GM23338 (cell line): ENCODE data around the gene CADPS2. TPM values are rescaled to one million over a fixed set of nuclear protein-coding genes. Genes with fewer than 3 reads are reported as not detected.

Experiments used
- ATAC-seq: fragments of 200-7000 bp; cut with Tn5 transposase; 3 replicates; pipeline ENCODE4 v1.9.1; 2020
- DNase-seq: peaks from one replicate; pipeline ENCODE4 v3.0.0-alpha.2; 2015; ENCODE audit warnings: low spot score
- H2AFZ ChIP-seq: fragments of 200-600 bp; sonication (generic); 2 replicates; pipeline ENCODE4 v1.8.0; 2016; ENCODE audit warnings: antibody characterized with exemption, mild to moderate bottlenecking, moderate library complexity
- H3F3A ChIP-seq: fragments of 200-600 bp; sonication (generic); replicated peaks from 2 replicates; pipeline ENCODE4 v1.8.0; 2017; ENCODE audit warnings: antibody characterized with exemption, mixed run types, low read depth
- H3K27ac ChIP-seq: fragments of 200-600 bp; sonication (generic); 2 replicates; pipeline ENCODE4 v1.6.1; 2016; ENCODE audit warnings: low read depth
- H3K27me3 ChIP-seq: fragments of 200-600 bp; sonication (generic); 2 replicates; pipeline ENCODE4 v1.8.0; 2016; ENCODE audit warnings: mild to moderate bottlenecking, mixed run types, moderate library complexity; ENCODE audit not compliant: insufficient read depth
- H3K36me3 ChIP-seq: fragments of 200-600 bp; sonication (generic); 2 replicates; pipeline ENCODE4 v1.8.0; 2016; ENCODE audit warnings: mild to moderate bottlenecking; ENCODE audit not compliant: insufficient read depth
- H3K4me1 ChIP-seq: fragments of 200-600 bp; sonication (generic); 2 replicates; pipeline ENCODE4 v1.8.0; 2016; ENCODE audit warnings: mild to moderate bottlenecking, moderate library complexity; ENCODE audit not compliant: insufficient read depth
- H3K4me2 ChIP-seq: fragments of 200-600 bp; sonication (generic); 2 replicates; pipeline ENCODE4 v1.7.1; 2017; ENCODE audit warnings: mixed run types
- H3K4me3 ChIP-seq: fragments of 200-600 bp; sonication (generic); 2 replicates; pipeline ENCODE4 v1.6.1; 2016; ENCODE audit warnings: mixed run types
- H3K79me2 ChIP-seq: fragments of 200-600 bp; sonication (generic); replicated peaks from 2 replicates; pipeline ENCODE4 v1.8.0; 2017; ENCODE audit warnings: mild to moderate bottlenecking; ENCODE audit not compliant: insufficient read depth
- H3K9me2 ChIP-seq: fragments of 200-600 bp; sonication (generic); 2 replicates; pipeline ENCODE4 v1.8.0; 2017; ENCODE audit not compliant: insufficient read depth
- H4K20me1 ChIP-seq: fragments of 200-600 bp; sonication (generic); replicated peaks from 2 replicates; pipeline ENCODE4 v1.8.0; 2017; ENCODE audit warnings: mild to moderate bottlenecking; ENCODE audit not compliant: insufficient read depth
- H3K27ac Mint-ChIP-seq: 2 replicates; pipeline ENCODE4 v1.8.0; 2020; ENCODE audit warnings: inconsistent platforms, mild to moderate bottlenecking, moderate library complexity, mixed read lengths
- H3K27me3 Mint-ChIP-seq: 3 replicates; pipeline ENCODE4 v1.8.0; 2022; ENCODE audit warnings: low read depth, mild to moderate bottlenecking, moderate library complexity, mixed read lengths, inconsistent platforms; ENCODE audit not compliant: insufficient read depth, poor library complexity
- H3K36me3 Mint-ChIP-seq: 3 replicates; pipeline ENCODE4 v1.8.0; 2021; ENCODE audit warnings: low read depth, mild to moderate bottlenecking, inconsistent platforms, moderate library complexity, mixed read lengths
- H3K4me1 Mint-ChIP-seq: 3 replicates; pipeline ENCODE4 v1.8.0; 2020; ENCODE audit warnings: mild to moderate bottlenecking, inconsistent platforms, mixed read lengths
- H3K4me3 Mint-ChIP-seq: 3 replicates; pipeline ENCODE4 v1.8.0; 2021; ENCODE audit warnings: moderate library complexity, mild to moderate bottlenecking, inconsistent platforms, mixed read lengths
- H3K9me3 Mint-ChIP-seq: 3 replicates; pipeline ENCODE4 v1.8.0; 2020; ENCODE audit warnings: moderate library complexity, mild to moderate bottlenecking, inconsistent platforms, mixed read lengths
- CREB1 ChIP-seq: fragments of 250-450 bp; sonication (Bioruptor Pico); IDR thresholded peaks from 2 replicates; pipeline ENCODE4 v1.5.0; 2020; ENCODE audit warnings: low read depth, mild to moderate bottlenecking, moderate library complexity
- CTCF ChIP-seq, 2 experiments: fragments of 200-600 bp in 1 of 2; sonication (generic) in 1 of 2; conservative IDR thresholded peaks; 2 replicates each; pipeline versions ENCODE4 v1.5.1 to v1.6.1; 2016 to 2017; ENCODE audit warnings: antibody characterized with exemption in 2 of 2, low read depth in 2 of 2, mild to moderate bottlenecking in 2 of 2, moderate library complexity in 1 of 2
- ETS1 ChIP-seq: IDR thresholded peaks from 2 replicates; pipeline ENCODE4 v1.6.1; 2016; ENCODE audit warnings: antibody characterized with exemption
- EZH2 ChIP-seq: fragments of 200-600 bp; sonication (generic); IDR thresholded peaks from one replicate; pipeline ENCODE4 v1.8.0; 2017; ENCODE audit warnings: antibody characterized with exemption, mild to moderate bottlenecking, low read depth; ENCODE audit not compliant: unreplicated experiment
- EZH2phosphoT487 ChIP-seq: fragments of 200-600 bp; sonication (generic); IDR thresholded peaks from one replicate; pipeline ENCODE4 v1.8.1; 2018; ENCODE audit warnings: antibody characterized with exemption; ENCODE audit not compliant: unreplicated experiment
- JUNB ChIP-seq: IDR thresholded peaks from one replicate; pipeline ENCODE4 v1.6.1; 2016; ENCODE audit warnings: antibody characterized with exemption; ENCODE audit not compliant: unreplicated experiment
- NANOG ChIP-seq: IDR thresholded peaks from 2 replicates; pipeline ENCODE4 v1.6.1; 2016; ENCODE audit warnings: antibody characterized with exemption, borderline replicate concordance
- POLR2AphosphoS5 ChIP-seq: IDR thresholded peaks from 2 replicates; pipeline ENCODE4 v1.6.1; 2016; ENCODE audit warnings: antibody characterized with exemption, low read depth
- STAT1 ChIP-seq: IDR thresholded peaks from one replicate; pipeline ENCODE4 v1.6.1; 2016; ENCODE audit warnings: antibody characterized with exemption; ENCODE audit not compliant: unreplicated experiment
- ZNF114 ChIP-seq: fragments of 250-450 bp; sonication (Bioruptor Pico); IDR thresholded peaks from 2 replicates; pipeline ENCODE4 v1.5.0; 2020; ENCODE audit warnings: mild to moderate bottlenecking, moderate library complexity
- ZNF331 ChIP-seq: fragments of 250-450 bp; sonication (Bioruptor Pico); IDR thresholded peaks from 2 replicates; pipeline ENCODE4 v1.5.0; 2020; ENCODE audit warnings: low read depth, mild to moderate bottlenecking, moderate library complexity
- polyA plus RNA-seq: library from polyadenylated mRNA; unstranded; fragments of >200 nt; fragmentation: Nextera tagmentation; extraction: Ambion mirVana; gene quantifications from 2 replicates; pipeline ENCODE4 v1.2.1, GENCODE V29; 2016
- total RNA-seq: library from RNA; depleted of rRNA; stranded (reverse); fragments of >200 nt; shearing (Covaris generic); gene quantifications from 2 replicates; pipeline ENCODE4 v1.2.3, GENCODE V29; 2014
- TF ChIP-seq, protein P1 (sequence below): IDR thresholded peaks from one replicate; pipeline ENCODE4 v1.6.1; 2018; ENCODE audit warnings: antibody characterized with exemption; ENCODE audit not compliant: unreplicated experiment
- TF ChIP-seq, protein P2 (sequence below): fragments of 250-450 bp; sonication (Bioruptor Pico); IDR thresholded peaks from 2 replicates; pipeline ENCODE4 v1.5.0; 2020; ENCODE audit warnings: mild to moderate bottlenecking, moderate library complexity

Gene CADPS2
- total and polyA plus RNA-seq, 2 experiments from 2014 or later = 16.3 to 36.9 TPM

GRCh38 chr7:122298618-122299017 is 587.6 kb downstream of the CADPS2 start:
- no peak for DNase-seq
- Mint-ChIP-seq H3K27ac (no peak overlapping the region), H3K36me3 (no peaks in the 10 kb centered on the region), H3K27me3 (peaks cover 55% of the 10 kb centered on the region), H3K9me3 (no peaks in the 10 kb centered on the region), H3K4me1 (peaks cover 31% of the 10 kb centered on the region), H3K4me3 (no peak overlapping the region; the same call in 2 of the 3 replicates)
- Histone ChIP-seq H3K4me2 (no peak overlapping the region), H3K79me2 (no peaks in the 10 kb centered on the region), H3K27ac (no peak overlapping the region), H2AFZ (no peak overlapping the region), H3K27me3 (peaks cover 69% of the 10 kb centered on the region), H3F3A (peaks cover 23% of the 10 kb centered on the region), H4K20me1 (peaks cover 3% of the 10 kb centered on the region; the same call in 1 of the 2 replicates), H3K36me3 (no peaks in the 10 kb centered on the region), H3K4me1 (peaks cover 28% of the 10 kb centered on the region), H3K4me3 (no peak overlapping the region), H3K9me2 (no peaks in the 10 kb centered on the region)
- ATAC-seq = no peak
- no peak for TF ChIP-seq STAT1
- TF ChIP-seq CTCF (conservative IDR thresholded peaks at IDR 0.05; ENCODE audit: low read depth in 2 of 2) = no peak
- TF ChIP-seq ZNF331 (CRISPR knock-in tag) = no peak
- TF ChIP-seq JUNB = no peak
- no peak for TF ChIP-seq POLR2AphosphoS5
- TF ChIP-seq EZH2phosphoT487 = no peak
- no peak for TF ChIP-seq NANOG
- no peak for TF ChIP-seq EZH2
- no peak for TF ChIP-seq ETS1
- TF ChIP-seq, protein P1, sequence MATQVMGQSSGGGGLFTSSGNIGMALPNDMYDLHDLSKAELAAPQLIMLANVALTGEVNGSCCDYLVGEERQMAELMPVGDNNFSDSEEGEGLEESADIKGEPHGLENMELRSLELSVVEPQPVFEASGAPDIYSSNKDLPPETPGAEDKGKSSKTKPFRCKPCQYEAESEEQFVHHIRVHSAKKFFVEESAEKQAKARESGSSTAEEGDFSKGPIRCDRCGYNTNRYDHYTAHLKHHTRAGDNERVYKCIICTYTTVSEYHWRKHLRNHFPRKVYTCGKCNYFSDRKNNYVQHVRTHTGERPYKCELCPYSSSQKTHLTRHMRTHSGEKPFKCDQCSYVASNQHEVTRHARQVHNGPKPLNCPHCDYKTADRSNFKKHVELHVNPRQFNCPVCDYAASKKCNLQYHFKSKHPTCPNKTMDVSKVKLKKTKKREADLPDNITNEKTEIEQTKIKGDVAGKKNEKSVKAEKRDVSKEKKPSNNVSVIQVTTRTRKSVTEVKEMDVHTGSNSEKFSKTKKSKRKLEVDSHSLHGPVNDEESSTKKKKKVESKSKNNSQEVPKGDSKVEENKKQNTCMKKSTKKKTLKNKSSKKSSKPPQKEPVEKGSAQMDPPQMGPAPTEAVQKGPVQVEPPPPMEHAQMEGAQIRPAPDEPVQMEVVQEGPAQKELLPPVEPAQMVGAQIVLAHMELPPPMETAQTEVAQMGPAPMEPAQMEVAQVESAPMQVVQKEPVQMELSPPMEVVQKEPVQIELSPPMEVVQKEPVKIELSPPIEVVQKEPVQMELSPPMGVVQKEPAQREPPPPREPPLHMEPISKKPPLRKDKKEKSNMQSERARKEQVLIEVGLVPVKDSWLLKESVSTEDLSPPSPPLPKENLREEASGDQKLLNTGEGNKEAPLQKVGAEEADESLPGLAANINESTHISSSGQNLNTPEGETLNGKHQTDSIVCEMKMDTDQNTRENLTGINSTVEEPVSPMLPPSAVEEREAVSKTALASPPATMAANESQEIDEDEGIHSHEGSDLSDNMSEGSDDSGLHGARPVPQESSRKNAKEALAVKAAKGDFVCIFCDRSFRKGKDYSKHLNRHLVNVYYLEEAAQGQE = no peak
- TF ChIP-seq ZNF114 = no peak
- TF ChIP-seq CREB1 (CRISPR knock-in tag) = no peak
- TF ChIP-seq, protein P2, sequence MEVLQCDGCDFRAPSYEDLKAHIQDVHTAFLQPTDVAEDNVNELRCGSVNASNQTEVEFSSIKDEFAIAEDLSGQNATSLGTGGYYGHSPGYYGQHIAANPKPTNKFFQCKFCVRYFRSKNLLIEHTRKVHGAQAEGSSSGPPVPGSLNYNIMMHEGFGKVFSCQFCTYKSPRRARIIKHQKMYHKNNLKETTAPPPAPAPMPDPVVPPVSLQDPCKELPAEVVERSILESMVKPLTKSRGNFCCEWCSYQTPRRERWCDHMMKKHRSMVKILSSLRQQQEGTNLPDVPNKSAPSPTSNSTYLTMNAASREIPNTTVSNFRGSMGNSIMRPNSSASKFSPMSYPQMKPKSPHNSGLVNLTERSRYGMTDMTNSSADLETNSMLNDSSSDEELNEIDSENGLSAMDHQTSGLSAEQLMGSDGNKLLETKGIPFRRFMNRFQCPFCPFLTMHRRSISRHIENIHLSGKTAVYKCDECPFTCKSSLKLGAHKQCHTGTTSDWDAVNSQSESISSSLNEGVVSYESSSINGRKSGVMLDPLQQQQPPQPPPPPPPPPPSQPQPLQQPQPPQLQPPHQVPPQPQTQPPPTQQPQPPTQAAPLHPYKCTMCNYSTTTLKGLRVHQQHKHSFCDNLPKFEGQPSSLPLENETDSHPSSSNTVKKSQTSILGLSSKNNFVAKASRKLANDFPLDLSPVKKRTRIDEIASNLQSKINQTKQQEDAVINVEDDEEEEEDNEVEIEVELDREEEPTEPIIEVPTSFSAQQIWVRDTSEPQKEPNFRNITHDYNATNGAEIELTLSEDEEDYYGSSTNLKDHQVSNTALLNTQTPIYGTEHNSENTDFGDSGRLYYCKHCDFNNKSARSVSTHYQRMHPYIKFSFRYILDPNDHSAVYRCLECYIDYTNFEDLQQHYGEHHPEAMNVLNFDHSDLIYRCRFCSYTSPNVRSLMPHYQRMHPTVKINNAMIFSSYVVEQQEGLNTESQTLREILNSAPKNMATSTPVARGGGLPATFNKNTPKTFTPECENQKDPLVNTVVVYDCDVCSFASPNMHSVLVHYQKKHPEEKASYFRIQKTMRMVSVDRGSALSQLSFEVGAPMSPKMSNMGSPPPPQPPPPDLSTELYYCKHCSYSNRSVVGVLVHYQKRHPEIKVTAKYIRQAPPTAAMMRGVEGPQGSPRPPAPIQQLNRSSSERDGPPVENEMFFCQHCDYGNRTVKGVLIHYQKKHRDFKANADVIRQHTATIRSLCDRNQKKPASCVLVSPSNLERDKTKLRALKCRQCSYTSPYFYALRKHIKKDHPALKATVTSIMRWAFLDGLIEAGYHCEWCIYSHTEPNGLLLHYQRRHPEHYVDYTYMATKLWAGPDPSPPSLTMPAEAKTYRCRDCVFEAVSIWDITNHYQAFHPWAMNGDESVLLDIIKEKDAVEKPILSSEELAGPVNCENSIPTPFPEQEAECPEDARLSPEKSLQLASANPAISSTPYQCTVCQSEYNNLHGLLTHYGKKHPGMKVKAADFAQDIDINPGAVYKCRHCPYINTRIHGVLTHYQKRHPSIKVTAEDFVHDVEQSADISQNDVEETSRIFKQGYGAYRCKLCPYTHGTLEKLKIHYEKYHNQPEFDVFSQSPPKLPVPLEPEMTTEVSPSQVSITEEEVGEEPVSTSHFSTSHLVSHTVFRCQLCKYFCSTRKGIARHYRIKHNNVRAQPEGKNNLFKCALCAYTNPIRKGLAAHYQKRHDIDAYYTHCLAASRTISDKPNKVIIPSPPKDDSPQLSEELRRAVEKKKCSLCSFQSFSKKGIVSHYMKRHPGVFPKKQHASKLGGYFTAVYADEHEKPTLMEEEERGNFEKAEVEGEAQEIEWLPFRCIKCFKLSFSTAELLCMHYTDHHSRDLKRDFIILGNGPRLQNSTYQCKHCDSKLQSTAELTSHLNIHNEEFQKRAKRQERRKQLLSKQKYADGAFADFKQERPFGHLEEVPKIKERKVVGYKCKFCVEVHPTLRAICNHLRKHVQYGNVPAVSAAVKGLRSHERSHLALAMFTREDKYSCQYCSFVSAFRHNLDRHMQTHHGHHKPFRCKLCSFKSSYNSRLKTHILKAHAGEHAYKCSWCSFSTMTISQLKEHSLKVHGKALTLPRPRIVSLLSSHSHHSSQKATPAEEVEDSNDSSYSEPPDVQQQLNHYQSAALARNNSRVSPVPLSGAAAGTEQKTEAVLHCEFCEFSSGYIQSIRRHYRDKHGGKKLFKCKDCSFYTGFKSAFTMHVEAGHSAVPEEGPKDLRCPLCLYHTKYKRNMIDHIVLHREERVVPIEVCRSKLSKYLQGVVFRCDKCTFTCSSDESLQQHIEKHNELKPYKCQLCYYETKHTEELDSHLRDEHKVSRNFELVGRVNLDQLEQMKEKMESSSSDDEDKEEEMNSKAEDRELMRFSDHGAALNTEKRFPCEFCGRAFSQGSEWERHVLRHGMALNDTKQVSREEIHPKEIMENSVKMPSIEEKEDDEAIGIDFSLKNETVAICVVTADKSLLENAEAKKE (CRISPR knock-in tag) = no peak
